ENCODE measurements around the gene DPT. TPM values are rescaled to one million over a fixed set of nuclear protein-coding genes. Genes with fewer than 3 reads are reported as not detected.

DPT gene
- total RNA-seq, 4 donors from 2014 or later = 0.34 to 65.8 (median 3.4) TPM

DNA sequence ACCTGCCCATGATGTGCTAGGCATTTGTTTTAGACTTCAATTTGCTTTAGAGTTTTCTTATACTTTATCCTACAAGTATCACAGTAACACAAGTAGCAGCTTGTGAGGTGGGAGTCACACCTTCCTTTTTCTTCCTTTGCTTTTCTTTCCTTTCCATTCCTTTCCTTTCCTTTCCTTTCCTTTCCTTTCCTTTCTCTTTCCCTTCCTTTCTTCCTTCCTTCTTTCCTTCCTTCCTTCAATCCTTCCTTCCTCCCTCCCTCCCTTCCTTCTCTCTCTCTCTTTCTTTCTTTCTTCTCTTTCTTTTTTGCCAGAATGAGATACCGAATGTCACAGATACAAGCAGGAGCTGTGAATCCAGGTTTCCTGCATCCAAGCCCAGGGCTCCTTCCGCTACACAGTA is 3.9 kb downstream of the DPT start:
- no peak overlapping the region for H3K4me3 ChIP-seq
- peaks cover 0 to 9% (median 0%) of the 10 kb centered on the region in 3 donors for H3K4me1 ChIP-seq
- DNase-seq = no peak
- intact Hi-C loops (cut with DNase I) = no loop called here
- H3K36me3 ChIP-seq = no peaks in the 10 kb centered on the region
- peaks cover 0 to 6% (median 0%) of the 10 kb centered on the region in 4 donors for H3K27me3 ChIP-seq
- H3K27ac ChIP-seq = no peak overlapping the region
- no peaks in the 10 kb centered on the region for H3K9me3 ChIP-seq
- 93 to 100% methylated on average over 2 of the region's 2 CpGs for WGBS, 2 donors
- no peak for TF ChIP-seq POLR2A (IDR thresholded peaks at IDR 0.05)
- TF ChIP-seq, protein P1, sequence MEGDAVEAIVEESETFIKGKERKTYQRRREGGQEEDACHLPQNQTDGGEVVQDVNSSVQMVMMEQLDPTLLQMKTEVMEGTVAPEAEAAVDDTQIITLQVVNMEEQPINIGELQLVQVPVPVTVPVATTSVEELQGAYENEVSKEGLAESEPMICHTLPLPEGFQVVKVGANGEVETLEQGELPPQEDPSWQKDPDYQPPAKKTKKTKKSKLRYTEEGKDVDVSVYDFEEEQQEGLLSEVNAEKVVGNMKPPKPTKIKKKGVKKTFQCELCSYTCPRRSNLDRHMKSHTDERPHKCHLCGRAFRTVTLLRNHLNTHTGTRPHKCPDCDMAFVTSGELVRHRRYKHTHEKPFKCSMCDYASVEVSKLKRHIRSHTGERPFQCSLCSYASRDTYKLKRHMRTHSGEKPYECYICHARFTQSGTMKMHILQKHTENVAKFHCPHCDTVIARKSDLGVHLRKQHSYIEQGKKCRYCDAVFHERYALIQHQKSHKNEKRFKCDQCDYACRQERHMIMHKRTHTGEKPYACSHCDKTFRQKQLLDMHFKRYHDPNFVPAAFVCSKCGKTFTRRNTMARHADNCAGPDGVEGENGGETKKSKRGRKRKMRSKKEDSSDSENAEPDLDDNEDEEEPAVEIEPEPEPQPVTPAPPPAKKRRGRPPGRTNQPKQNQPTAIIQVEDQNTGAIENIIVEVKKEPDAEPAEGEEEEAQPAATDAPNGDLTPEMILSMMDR (IDR thresholded peaks at IDR 0.05) = no peak

DNA sequence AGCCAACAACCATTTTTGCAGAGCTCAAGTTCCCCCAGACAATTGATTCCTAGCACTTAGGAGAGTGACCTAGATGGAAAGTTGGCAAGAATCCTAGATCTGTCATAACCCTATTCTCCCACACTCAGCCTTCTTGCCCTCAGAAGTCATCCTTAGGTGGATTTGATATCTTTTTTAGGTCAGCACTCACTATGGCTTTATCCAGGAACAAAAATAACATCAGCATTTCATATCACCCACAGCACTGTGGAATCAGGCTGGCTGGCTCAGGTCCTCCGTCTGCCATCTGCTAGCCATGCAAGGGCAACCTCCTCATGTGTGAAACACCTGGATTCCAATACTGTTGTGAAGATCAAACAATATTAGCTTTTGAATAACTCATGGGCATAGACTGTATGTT is 6.0 kb downstream of the DPT start:
- Histone ChIP-seq H3K27me3 (peaks cover 0 to 6% (median 0%) of the 10 kb centered on the region in 4 donors), H3K27ac (no peak overlapping the region), H3K4me3 (no peak overlapping the region), H3K4me1 (peaks cover 0 to 15% (median 3%) of the 10 kb centered on the region in 3 donors), H3K36me3 (no peaks in the 10 kb centered on the region), H3K9me3 (no peaks in the 10 kb centered on the region)
- 100% methylated on average over 1 of the region's 1 CpG; no CpG with 5 or more reads in 1 of the 2 donors for WGBS, 2 donors
- no peak for DNase-seq
- intact Hi-C loops (cut with DNase I) = no loop called here
- no peak for TF ChIP-seq POLR2A (IDR thresholded peaks at IDR 0.05)
- TF ChIP-seq, protein P1 (IDR thresholded peaks at IDR 0.05) = no peak

DNA sequence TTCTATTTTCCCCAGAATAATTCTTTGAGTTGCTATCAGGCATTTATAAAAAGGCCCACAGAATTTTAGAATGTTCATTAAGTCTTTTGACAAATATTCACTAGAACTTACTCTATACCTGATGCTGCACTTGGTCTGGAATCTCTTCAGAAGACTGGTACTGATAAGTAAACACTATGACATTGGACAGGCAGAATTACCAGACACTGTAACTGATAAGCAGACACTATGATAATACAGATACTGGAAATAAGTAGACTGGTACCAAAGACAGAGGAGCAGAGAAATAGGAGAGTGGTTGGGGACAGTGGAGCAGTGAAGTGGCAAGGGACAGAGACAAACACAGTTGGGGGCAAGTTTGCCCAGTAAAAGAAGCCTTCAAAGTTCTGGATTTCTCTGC is 8.2 kb downstream of the DPT start:
- Histone ChIP-seq H3K27me3 (peaks cover 0 to 6% (median 0%) of the 10 kb centered on the region in 4 donors), H3K36me3 (no peaks in the 10 kb centered on the region), H3K4me1 (peaks cover 0 to 7% (median 3%) of the 10 kb centered on the region in 3 donors), H3K9me3 (no peaks in the 10 kb centered on the region), H3K27ac (no peak overlapping the region), H3K4me3 (no peak overlapping the region)
- no peak for DNase-seq
- TF ChIP-seq, protein P1 (IDR thresholded peaks at IDR 0.05) = no peak
- TF ChIP-seq POLR2A (IDR thresholded peaks at IDR 0.05) = no peak
- intact Hi-C loops (cut with DNase I) = no loop called here

- H3K27me3 ChIP-seq = peaks cover 0 to 6% (median 0%) of the 10 kb centered on the region in 4 donors
- DNase-seq = no peak
- 40 to 60% methylated on average over 4 to 5 of the region's 5 CpGs for WGBS, 2 donors
- no peak overlapping the region for H3K27ac ChIP-seq
- no peaks in the 10 kb centered on the region for H3K36me3 ChIP-seq
- peaks cover 0 to 7% (median 3%) of the 10 kb centered on the region in 3 donors for H3K4me1 ChIP-seq
- H3K9me3 ChIP-seq = no peaks in the 10 kb centered on the region
- TF ChIP-seq POLR2A (IDR thresholded peaks at IDR 0.05) = no peak
- TF ChIP-seq, protein P1 (IDR thresholded peaks at IDR 0.05) = no peak
- intact Hi-C loops (cut with DNase I) = no loop called here
- H3K4me3 ChIP-seq = no peak overlapping the region
Measured at GRCh38 chr1:168719306-168720111, 9.5 kb downstream of the DPT start.

All from esophagus squamous epithelium (tissue), 5 donors.